Duodenal mucosa (tissue), 2 donors: ENCODE results near the gene KASH5.
A peak's percentile ranks its signal among the peaks of the same experiment; 100 is the strongest.

ENCODE experiments used
- H3K27ac ChIP-seq: one replicate; pipeline ENCODE4 v1.7.0; 2013; ENCODE audit warnings: low read depth, low read length
- H3K27me3 ChIP-seq, 2 donors: one replicate each; pipeline ENCODE4 v1.7.0; 2013; ENCODE audit warnings: low read length in 2 of 2, control low read depth in 1 of 2; ENCODE audit not compliant: insufficient read depth in 2 of 2, control insufficient read depth in 1 of 2
- H3K36me3 ChIP-seq, 2 donors: one replicate each; pipeline ENCODE4 v1.7.0; 2013; ENCODE audit warnings: low read length in 2 of 2, control low read depth in 1 of 2; ENCODE audit not compliant: insufficient read depth in 2 of 2, control insufficient read depth in 1 of 2
- H3K4me1 ChIP-seq, 2 donors: one replicate each; pipeline ENCODE4 v1.7.0; 2013; ENCODE audit warnings: low read length in 2 of 2, control low read depth in 1 of 2; ENCODE audit not compliant: insufficient read depth in 2 of 2, control insufficient read depth in 1 of 2
- H3K4me3 ChIP-seq, 2 donors: one replicate each; pipeline ENCODE4 v1.7.0; 2013; ENCODE audit warnings: low read length in 2 of 2, low read depth in 1 of 2
- H3K9ac ChIP-seq, 2 donors: one replicate each; pipeline ENCODE4 v1.7.0; 2013; ENCODE audit warnings: low read length in 2 of 2, low read depth in 1 of 2
- H3K9me3 ChIP-seq, 2 donors: one replicate each; pipeline ENCODE4 v1.7.0; 2013; ENCODE audit warnings: low read length in 2 of 2, control low read depth in 1 of 2; ENCODE audit not compliant: control insufficient read depth in 1 of 2

KASH5 gene

GRCh38 chr19:49387936-49388372 is at the start of gene KASH5:
Gene KASH5 (plus strand): TSS chr19:49388249. CDS start chr19:49390884, 2,635 bp downstream.
- peaks cover 0 to 6% of the 10 kb centered on the region in 2 donors for H3K27me3 ChIP-seq
- no peaks in the 10 kb centered on the region for H3K36me3 ChIP-seq
- peak within 1 kb of the TSS in 1 of 2 donors; percentile 10 for H3K4me3 ChIP-seq
- H3K9ac ChIP-seq: no peak within 1 kb of the TSS
- H3K4me1 ChIP-seq: peaks cover 0 to 4% of the 10 kb centered on the region in 2 donors
- no peak within 1 kb of the TSS for H3K27ac ChIP-seq
- no peaks in the 10 kb centered on the region for H3K9me3 ChIP-seq

- H3K9me3 ChIP-seq: no peaks in the 10 kb centered on the region
- H3K4me3 ChIP-seq: peak overlapping the region; percentile 57 to 64
- peak overlapping the region; percentile 50 for H3K27ac ChIP-seq
- H3K4me1 ChIP-seq: peaks cover 10 to 25% of the 10 kb centered on the region in 2 donors
- H3K9ac ChIP-seq: peak overlapping the region in 1 of 2 donors; percentile 12
- H3K36me3 ChIP-seq: peaks cover 0 to 5% of the 10 kb centered on the region in 2 donors
- no peaks in the 10 kb centered on the region for H3K27me3 ChIP-seq
These were observed 49.3 kb upstream of the KASH5 start for GRCh38 chr19:49338691-49339300.

- peak overlapping the region; percentile 57 to 64 for H3K4me3 ChIP-seq
- H3K36me3 ChIP-seq: peaks cover 0 to 5% of the 10 kb centered on the region in 2 donors
- H3K27ac ChIP-seq: peak overlapping the region; percentile 73
- peaks cover 10 to 25% of the 10 kb centered on the region in 2 donors for H3K4me1 ChIP-seq
- H3K27me3 ChIP-seq: no peaks in the 10 kb centered on the region
- H3K9ac ChIP-seq: peak overlapping the region in 1 of 2 donors; percentile 43
- no peaks in the 10 kb centered on the region for H3K9me3 ChIP-seq
These were observed 48.6 kb upstream of the KASH5 start for GRCh38 chr19:49339301-49340068.

DNA sequence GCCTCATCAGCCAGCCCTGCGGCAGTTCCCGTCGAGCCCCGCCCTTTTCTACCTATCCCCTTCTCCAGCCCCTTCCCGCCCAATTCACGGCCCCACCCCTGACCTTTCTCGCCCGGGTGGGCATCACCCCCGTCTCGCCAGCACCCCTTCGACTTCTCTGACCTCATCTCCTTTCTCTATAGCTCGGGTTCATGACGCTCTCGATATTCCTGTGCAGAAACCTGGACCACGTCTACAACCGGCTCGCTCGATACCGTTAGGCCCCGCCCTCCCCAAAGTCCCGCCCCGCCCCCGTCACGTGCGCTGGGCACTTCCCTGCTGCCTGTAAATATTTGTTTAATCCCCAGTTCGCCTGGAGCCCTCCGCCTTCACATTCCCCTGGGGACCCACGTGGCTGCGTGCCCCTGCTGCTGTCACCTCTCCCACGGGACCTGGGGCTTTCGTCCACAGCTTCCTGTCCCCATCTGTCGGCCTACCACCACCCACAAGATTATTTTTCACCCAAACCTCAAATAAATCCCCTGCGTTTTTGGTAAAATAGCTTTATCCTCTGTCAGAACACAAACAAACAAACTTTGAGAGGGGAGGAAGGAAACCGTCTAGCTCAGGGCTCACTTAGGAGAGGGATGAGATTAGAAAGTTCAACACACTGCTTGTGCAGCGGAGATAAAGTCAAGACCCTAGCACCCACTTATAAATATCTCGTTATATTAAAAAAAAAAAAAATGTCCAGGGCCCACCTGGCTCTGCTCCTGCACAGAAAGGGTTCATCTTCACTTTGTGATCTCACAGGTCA is 47.8 kb upstream of the KASH5 start:
- peaks cover 0 to 5% of the 10 kb centered on the region in 2 donors for H3K36me3 ChIP-seq
- peak overlapping the region; percentile 73 for H3K27ac ChIP-seq
- H3K27me3 ChIP-seq: no peaks in the 10 kb centered on the region
- peak overlapping the region in 1 of 2 donors; percentile 43 for H3K9ac ChIP-seq
- peaks cover 10 to 25% of the 10 kb centered on the region in 2 donors for H3K4me1 ChIP-seq
- no peaks in the 10 kb centered on the region for H3K9me3 ChIP-seq
- peak overlapping the region; percentile 57 to 64 for H3K4me3 ChIP-seq

GRCh38 chr19:49340865-49341718 is 47.0 kb upstream of the KASH5 start:
- H3K9me3 ChIP-seq: no peaks in the 10 kb centered on the region
- H3K4me3 ChIP-seq: no peak overlapping the region
- H3K27ac ChIP-seq: no peak overlapping the region
- no peaks in the 10 kb centered on the region for H3K27me3 ChIP-seq
- peaks cover 0 to 5% of the 10 kb centered on the region in 2 donors for H3K36me3 ChIP-seq
- H3K4me1 ChIP-seq: peaks cover 10 to 25% of the 10 kb centered on the region in 2 donors
- H3K9ac ChIP-seq: no peak overlapping the region

GRCh38 chr19:49342291-49342721 is 45.7 kb upstream of the KASH5 start:
- H3K4me1 ChIP-seq: peaks cover 10 to 25% of the 10 kb centered on the region in 2 donors
- no peak overlapping the region for H3K4me3 ChIP-seq
- H3K27ac ChIP-seq: no peak overlapping the region
- H3K9me3 ChIP-seq: no peaks in the 10 kb centered on the region
- no peak overlapping the region for H3K9ac ChIP-seq
- H3K36me3 ChIP-seq: peaks cover 0 to 7% of the 10 kb centered on the region in 2 donors
- no peaks in the 10 kb centered on the region for H3K27me3 ChIP-seq

GRCh38 chr19:49343123-49343522 is 44.9 kb upstream of the KASH5 start:
- no peak overlapping the region for H3K4me3 ChIP-seq
- H3K9ac ChIP-seq: no peak overlapping the region
- H3K9me3 ChIP-seq: no peaks in the 10 kb centered on the region
- peaks cover 0 to 7% of the 10 kb centered on the region in 2 donors for H3K36me3 ChIP-seq
- H3K27me3 ChIP-seq: no peaks in the 10 kb centered on the region
- H3K4me1 ChIP-seq: peaks cover 10 to 25% of the 10 kb centered on the region in 2 donors
- no peak overlapping the region for H3K27ac ChIP-seq

- no peaks in the 10 kb centered on the region for H3K27me3 ChIP-seq
- no peaks in the 10 kb centered on the region for H3K9me3 ChIP-seq
- no peak overlapping the region for H3K27ac ChIP-seq
- H3K4me1 ChIP-seq: peaks cover 5 to 10% of the 10 kb centered on the region in 2 donors
- H3K9ac ChIP-seq: no peak overlapping the region
- H3K36me3 ChIP-seq: peaks cover 0 to 7% of the 10 kb centered on the region in 2 donors
- no peak overlapping the region for H3K4me3 ChIP-seq
These were observed 43.3 kb upstream of the KASH5 start for GRCh38 chr19:49344505-49345423.
